ENCODE results near the gene CSK.
A peak's percentile ranks its signal among the peaks of the same experiment; 100 is the strongest.

CSK gene

DNA sequence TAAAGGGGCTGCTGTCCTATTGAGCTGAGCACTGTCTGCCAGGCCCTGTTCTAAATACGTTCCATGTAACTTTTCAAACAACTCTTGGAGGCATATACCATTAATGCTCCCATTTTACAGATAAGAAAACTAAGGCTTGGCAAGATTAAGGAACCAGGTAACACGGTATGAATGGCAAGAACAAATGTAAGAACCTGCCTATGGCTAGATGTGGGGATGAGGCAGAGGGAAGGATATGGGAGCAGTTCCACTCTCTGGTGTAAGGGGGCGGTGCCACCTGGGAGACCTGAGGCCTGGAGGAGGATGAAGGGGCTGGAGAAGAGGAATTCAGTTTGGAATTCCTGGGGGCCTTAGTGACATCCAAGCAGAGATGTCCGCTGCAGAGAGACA lies 27.0 kb downstream of the CSK start:
- no peak overlapping the region for H3K27ac ChIP-seq (ENCODE audit: low read depth, low read length)
- H2BK120ac ChIP-seq (ENCODE audit: insufficient read depth, low read length, poor library complexity) = no peak overlapping the region
- H4K8ac ChIP-seq (ENCODE audit: low read depth, low read length) = no peak overlapping the region
- H4K91ac ChIP-seq (ENCODE audit: low read depth, low read length) = no peak overlapping the region
- no peaks in the 10 kb centered on the region for H3K27me3 ChIP-seq (ENCODE audit: insufficient read depth, low read length)
- H4K12ac ChIP-seq (ENCODE audit: low read depth, low read length) = no peak overlapping the region
- H3K4me1 ChIP-seq (ENCODE audit: control insufficient read depth in 1 of 2, insufficient read depth in 2 of 2, low read length in 2 of 2) = no peaks in the 10 kb centered on the region
- no peak overlapping the region for H3K18ac ChIP-seq (ENCODE audit: low read length)
- no peak overlapping the region for H3K4me3 ChIP-seq (ENCODE audit: low read depth, low read length)
- H3K4me2 ChIP-seq (ENCODE audit: low read length) = no peak overlapping the region
- no peak overlapping the region for H2AK5ac ChIP-seq (ENCODE audit: low read length)
- H2AFZ ChIP-seq (ENCODE audit: insufficient read depth, low read length, poor library complexity) = no peak overlapping the region
- H3K79me1 ChIP-seq (ENCODE audit: low read length) = no peaks in the 10 kb centered on the region
- DNase-seq = no peak
- H2BK5ac ChIP-seq (ENCODE audit: low read depth, low read length, poor library complexity) = no peak overlapping the region
- H3K4ac ChIP-seq (ENCODE audit: low read depth, low read length) = no peak overlapping the region
- no peak overlapping the region for H3K9ac ChIP-seq (ENCODE audit: low read length)
- peaks cover 2% of the 10 kb centered on the region for H3K9me3 ChIP-seq (ENCODE audit: insufficient read depth, low read depth, low read length)
- WGBS (ENCODE audit: extremely low coverage, insufficient coverage, insufficient read length) = no CpG with 5 or more reads among the region's 4 CpGs
- H3K79me2 ChIP-seq (ENCODE audit: control insufficient read depth, insufficient read depth, low read length, poor library complexity) = no peaks in the 10 kb centered on the region
- H3K36me3 ChIP-seq (ENCODE audit: control insufficient read depth in 1 of 2, insufficient read depth in 2 of 2, low read length in 2 of 2) = peaks cover under 1 to 3% of the 10 kb centered on the region in 2 experiments
- no peak overlapping the region for H2BK12ac ChIP-seq (ENCODE audit: low read length)
- H3K23ac ChIP-seq (ENCODE audit: low read length) = no peak overlapping the region
- H3K14ac ChIP-seq (ENCODE audit: low read length) = no peak overlapping the region

DNA sequence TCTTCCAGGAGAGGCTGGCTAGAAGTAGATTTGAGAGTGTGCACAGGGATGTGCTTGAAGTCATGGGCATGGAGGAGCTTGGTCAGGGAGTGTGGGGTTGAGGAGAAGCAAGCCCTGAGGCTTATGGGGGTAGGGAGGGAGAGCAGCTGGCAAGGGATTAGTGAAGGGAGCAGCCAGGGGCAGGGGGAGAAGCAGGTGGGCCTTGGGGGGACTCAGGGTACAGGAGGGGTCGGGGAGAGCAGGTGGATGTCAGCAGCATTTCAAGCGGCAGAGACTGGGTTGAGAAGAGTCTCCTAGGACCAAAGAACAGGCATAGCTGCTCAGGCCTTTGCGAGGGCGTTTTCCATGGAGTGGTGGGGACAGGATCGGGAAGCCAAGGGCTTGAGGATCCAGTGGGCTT lies 27.4 kb downstream of the CSK start:
- Histone ChIP-seq H3K14ac (ENCODE audit: low read length) (no peak overlapping the region), H2BK5ac (ENCODE audit: low read depth, low read length, poor library complexity) (no peak overlapping the region), H2BK12ac (ENCODE audit: low read length) (no peak overlapping the region), H4K91ac (ENCODE audit: low read depth, low read length) (no peak overlapping the region), H3K4me1 (ENCODE audit: control insufficient read depth in 1 of 2, insufficient read depth in 2 of 2, low read length in 2 of 2) (no peaks in the 10 kb centered on the region), H3K9me3 (ENCODE audit: insufficient read depth, low read depth, low read length) (peaks cover 2% of the 10 kb centered on the region), H3K23ac (ENCODE audit: low read length) (no peak overlapping the region), H3K27me3 (ENCODE audit: insufficient read depth, low read length) (no peaks in the 10 kb centered on the region), H3K4ac (ENCODE audit: low read depth, low read length) (no peak overlapping the region), H3K36me3 (ENCODE audit: control insufficient read depth in 1 of 2, insufficient read depth in 2 of 2, low read length in 2 of 2) (peaks cover 0 to 1% of the 10 kb centered on the region in 2 experiments), H3K79me1 (ENCODE audit: low read length) (no peaks in the 10 kb centered on the region), H3K9ac (ENCODE audit: low read length) (no peak overlapping the region), H3K4me2 (ENCODE audit: low read length) (no peak overlapping the region), H4K12ac (ENCODE audit: low read depth, low read length) (no peak overlapping the region), H3K4me3 (ENCODE audit: low read depth, low read length) (no peak overlapping the region), H3K27ac (ENCODE audit: low read depth, low read length) (no peak overlapping the region), H4K8ac (ENCODE audit: low read depth, low read length) (no peak overlapping the region), H3K79me2 (ENCODE audit: control insufficient read depth, insufficient read depth, low read length, poor library complexity) (no peaks in the 10 kb centered on the region), H2AFZ (ENCODE audit: insufficient read depth, low read length, poor library complexity) (no peak overlapping the region), H2AK5ac (ENCODE audit: low read length) (no peak overlapping the region), H2BK120ac (ENCODE audit: insufficient read depth, low read length, poor library complexity) (no peak overlapping the region), H3K18ac (ENCODE audit: low read length) (no peak overlapping the region)
- WGBS (ENCODE audit: extremely low coverage, insufficient coverage, insufficient read length) = no CpG with 5 or more reads among the region's 5 CpGs
- DNase-seq = no peak

DNA sequence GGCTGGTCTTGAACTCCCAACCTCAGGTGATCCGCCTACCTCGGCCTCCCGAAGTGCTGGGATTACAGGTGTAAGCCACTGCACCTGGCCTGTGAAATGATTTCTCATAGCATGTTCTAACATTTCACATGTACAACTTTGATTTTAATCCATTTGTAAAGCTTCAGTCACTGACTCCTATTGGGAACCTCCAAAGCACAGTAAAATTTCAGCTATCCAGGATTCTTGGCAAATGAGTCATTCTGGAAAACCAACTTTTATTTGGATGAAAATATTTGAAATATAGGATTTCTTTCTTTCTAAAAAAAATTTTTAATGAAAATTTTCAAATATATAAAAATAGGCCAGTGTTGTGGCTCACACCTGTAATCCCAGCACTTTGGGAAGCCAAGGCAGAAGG lies 28.1 kb downstream of the CSK start:
- Histone ChIP-seq H2BK120ac (ENCODE audit: insufficient read depth, low read length, poor library complexity) (no peak overlapping the region), H3K4me3 (ENCODE audit: low read depth, low read length) (no peak overlapping the region), H3K4ac (ENCODE audit: low read depth, low read length) (no peak overlapping the region), H3K79me2 (ENCODE audit: control insufficient read depth, insufficient read depth, low read length, poor library complexity) (no peaks in the 10 kb centered on the region), H2BK5ac (ENCODE audit: low read depth, low read length, poor library complexity) (no peak overlapping the region), H2BK12ac (ENCODE audit: low read length) (no peak overlapping the region), H3K36me3 (ENCODE audit: control insufficient read depth in 1 of 2, insufficient read depth in 2 of 2, low read length in 2 of 2) (peaks cover 0 to under 1% of the 10 kb centered on the region in 2 experiments), H3K27me3 (ENCODE audit: insufficient read depth, low read length) (no peaks in the 10 kb centered on the region), H2AFZ (ENCODE audit: insufficient read depth, low read length, poor library complexity) (no peak overlapping the region), H3K27ac (ENCODE audit: low read depth, low read length) (no peak overlapping the region), H2AK5ac (ENCODE audit: low read length) (no peak overlapping the region), H3K9ac (ENCODE audit: low read length) (no peak overlapping the region), H3K14ac (ENCODE audit: low read length) (no peak overlapping the region), H3K23ac (ENCODE audit: low read length) (no peak overlapping the region), H3K79me1 (ENCODE audit: low read length) (no peaks in the 10 kb centered on the region), H4K91ac (ENCODE audit: low read depth, low read length) (no peak overlapping the region), H3K4me1 (ENCODE audit: control insufficient read depth in 1 of 2, insufficient read depth in 2 of 2, low read length in 2 of 2) (no peaks in the 10 kb centered on the region), H3K18ac (ENCODE audit: low read length) (no peak overlapping the region), H4K12ac (ENCODE audit: low read depth, low read length) (no peak overlapping the region), H3K9me3 (ENCODE audit: insufficient read depth, low read depth, low read length) (peaks cover 2% of the 10 kb centered on the region), H3K4me2 (ENCODE audit: low read length) (no peak overlapping the region), H4K8ac (ENCODE audit: low read depth, low read length) (no peak overlapping the region)
- DNase-seq = peak in 1 of 2 donors; percentile 44
- WGBS (ENCODE audit: extremely low coverage, insufficient coverage, insufficient read length) = no CpG with 5 or more reads among the region's 3 CpGs

DNA sequence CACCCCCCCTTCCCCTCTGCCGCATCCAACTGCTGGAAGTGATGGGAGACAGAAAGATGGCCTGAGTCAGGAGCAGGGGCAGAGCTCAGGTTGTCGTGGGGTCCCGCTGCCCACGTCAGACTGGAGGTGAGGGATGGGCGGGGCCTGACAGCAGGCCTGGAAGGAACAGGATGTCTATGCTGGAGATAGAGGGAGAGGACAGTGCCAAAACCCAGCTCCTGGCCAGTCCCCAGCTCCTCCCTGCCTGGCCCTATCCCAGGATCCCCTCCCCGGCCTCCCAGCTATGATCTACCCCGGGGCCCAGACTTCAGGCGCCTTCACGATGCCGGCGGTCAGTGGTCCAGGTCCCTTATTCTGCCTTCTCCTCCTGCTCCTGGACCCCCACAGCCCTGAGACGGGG lies 30.7 kb downstream of the CSK start, which contains the start of gene LMAN1L:
Gene LMAN1L (plus strand): TSS at position 303 of the 400 bp plus-strand sequence. CDS start 20 bp downstream, at position 323.
- Histone ChIP-seq H4K91ac (ENCODE audit: low read depth, low read length) (no peak within 1 kb of the TSS), H3K27me3 (ENCODE audit: insufficient read depth, low read length) (no peaks in the 10 kb centered on the region), H3K36me3 (ENCODE audit: control insufficient read depth in 1 of 2, insufficient read depth in 2 of 2, low read length in 2 of 2) (no peaks in the 10 kb centered on the region), H2AFZ (ENCODE audit: insufficient read depth, low read length, poor library complexity) (no peak within 1 kb of the TSS), H3K14ac (ENCODE audit: low read length) (no peak within 1 kb of the TSS), H3K4me3 (ENCODE audit: low read depth, low read length) (no peak within 1 kb of the TSS), H2BK120ac (ENCODE audit: insufficient read depth, low read length, poor library complexity) (no peak within 1 kb of the TSS), H3K9ac (ENCODE audit: low read length) (no peak within 1 kb of the TSS), H3K79me2 (ENCODE audit: control insufficient read depth, insufficient read depth, low read length, poor library complexity) (no peaks in the 10 kb centered on the region), H2BK12ac (ENCODE audit: low read length) (no peak within 1 kb of the TSS), H3K18ac (ENCODE audit: low read length) (no peak within 1 kb of the TSS), H3K4ac (ENCODE audit: low read depth, low read length) (no peak within 1 kb of the TSS), H3K27ac (ENCODE audit: low read depth, low read length) (no peak within 1 kb of the TSS), H3K4me2 (ENCODE audit: low read length) (no peak within 1 kb of the TSS), H4K12ac (ENCODE audit: low read depth, low read length) (no peak within 1 kb of the TSS), H2AK5ac (ENCODE audit: low read length) (no peak within 1 kb of the TSS), H4K8ac (ENCODE audit: low read depth, low read length) (no peak within 1 kb of the TSS), H3K4me1 (ENCODE audit: control insufficient read depth in 1 of 2, insufficient read depth in 2 of 2, low read length in 2 of 2) (peaks cover 6 to 9% of the 10 kb centered on the region in 2 experiments), H3K9me3 (ENCODE audit: insufficient read depth, low read depth, low read length) (peaks cover 2% of the 10 kb centered on the region), H2BK5ac (ENCODE audit: low read depth, low read length, poor library complexity) (no peak within 1 kb of the TSS), H3K23ac (ENCODE audit: low read length) (no peak within 1 kb of the TSS), H3K79me1 (ENCODE audit: low read length) (no peaks in the 10 kb centered on the region)
- no peak for DNase-seq
- no CpG with 5 or more reads among the region's 12 CpGs for WGBS (ENCODE audit: extremely low coverage, insufficient coverage, insufficient read length)

Measured in trophoblast cell (in vitro differentiated cells and primary cell).